ENCODE results near the gene CYSRT1.

The CYSRT1 gene

DNA sequence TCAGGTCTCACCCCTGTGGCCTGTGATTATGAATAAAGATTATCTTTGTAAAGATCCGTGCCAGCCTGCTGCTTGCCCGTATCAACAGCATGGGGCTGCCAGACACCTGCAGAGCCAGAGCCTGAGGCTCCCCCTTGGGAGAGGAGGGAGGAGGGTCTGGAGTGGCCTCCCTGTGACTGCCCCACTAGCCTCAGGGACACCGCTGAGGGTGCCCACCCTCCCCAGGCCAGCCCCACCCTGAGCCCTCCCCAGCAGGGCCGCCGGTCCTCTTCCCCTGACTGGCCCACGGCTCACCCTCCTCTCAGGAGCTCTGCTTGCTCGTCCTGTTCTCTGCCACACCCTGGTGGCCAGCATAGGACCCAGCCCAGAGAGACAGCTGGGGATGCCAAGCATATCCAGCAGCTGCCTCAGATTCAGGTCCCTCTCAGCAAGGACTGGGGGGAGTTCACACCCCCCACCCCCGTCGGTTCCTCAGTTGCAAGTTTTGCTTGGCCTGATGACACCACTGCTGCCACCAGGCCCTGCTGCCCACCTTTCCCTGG lies 34.6 kb upstream of the CYSRT1 start:
- DNase-seq (no peak), ATAC-seq (no peak)

DNA sequence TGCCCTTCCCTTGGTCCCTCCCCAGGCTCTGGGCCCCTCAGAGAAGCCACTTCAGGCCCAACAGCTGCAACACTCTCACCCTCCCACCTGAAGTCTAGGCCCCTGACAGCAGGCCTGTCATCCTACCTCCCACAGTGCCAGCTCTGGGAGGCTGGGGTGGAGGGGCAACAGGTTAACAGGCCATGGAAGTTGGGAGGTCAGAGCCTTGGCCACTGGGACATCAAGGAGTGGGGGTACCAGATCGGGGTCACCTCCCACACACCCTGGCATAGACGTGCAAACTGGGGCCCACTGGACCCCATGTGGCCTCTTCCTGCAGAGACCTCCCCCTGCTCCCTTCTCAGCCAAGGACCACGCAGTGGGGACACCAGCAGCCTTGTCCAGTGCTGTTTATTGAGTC lies 33.7 kb upstream of the CYSRT1 start:
- no peak for DNase-seq

DNA sequence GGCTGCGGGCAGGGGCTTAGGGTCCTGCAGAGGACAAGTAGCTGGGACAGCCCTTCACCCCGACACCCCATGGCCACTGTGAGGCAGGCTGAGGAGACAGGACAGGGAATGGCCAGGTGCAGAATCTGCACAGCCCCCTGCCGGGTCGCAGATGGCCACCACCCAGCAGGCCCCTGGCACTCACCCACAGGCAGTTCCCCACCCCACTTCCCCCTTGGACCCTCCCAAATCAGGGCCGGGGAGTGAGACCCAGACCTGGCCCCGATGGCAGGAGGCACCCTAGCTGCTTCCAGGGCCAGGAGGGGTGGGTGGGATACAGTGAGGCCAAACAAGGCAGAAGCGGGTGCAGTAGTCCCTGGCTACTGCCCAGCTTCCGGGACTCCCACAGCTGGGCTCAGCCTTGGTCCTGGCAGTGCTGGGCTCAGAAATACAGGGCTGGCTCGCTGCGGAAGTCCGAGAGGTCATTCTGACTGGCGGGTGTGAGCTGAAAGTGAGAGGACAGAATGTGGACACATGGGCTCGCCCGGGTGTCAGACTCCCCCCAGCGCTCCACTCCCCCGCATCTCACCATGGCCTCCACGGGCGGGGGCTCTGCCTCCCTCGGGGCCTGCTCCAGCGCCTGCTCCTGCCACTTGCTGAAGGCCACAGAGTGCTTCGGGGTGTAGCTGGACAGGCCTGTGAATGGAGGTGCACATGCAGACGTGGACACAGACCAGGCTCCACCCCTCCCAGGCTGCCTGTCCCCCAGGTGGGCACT lies 33.1 kb upstream of the CYSRT1 start:
- ATAC-seq (no peak), DNase-seq (no peak)

More for the DNA sequence above, 33.7 kb upstream of the CYSRT1 start:
- no peak for ATAC-seq

DNA sequence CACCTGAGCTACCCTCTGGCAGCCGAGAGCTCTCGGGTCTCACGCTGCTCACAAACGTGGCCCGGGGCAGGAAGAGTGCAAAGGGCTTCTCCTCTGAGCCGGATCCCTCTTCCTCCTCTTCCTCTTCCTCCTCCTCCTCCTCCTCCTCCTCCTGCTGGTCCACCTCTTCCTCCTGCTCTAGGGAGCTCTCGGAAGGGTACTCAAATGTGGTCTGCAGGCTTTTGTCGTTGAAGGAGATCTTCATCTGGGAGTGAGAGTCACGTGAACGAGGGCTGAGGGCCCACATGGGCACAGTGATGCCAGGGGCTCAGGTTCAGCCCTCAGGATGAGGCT lies 32.6 kb upstream of the CYSRT1 start:
- DNase-seq (no peak), ATAC-seq (no peak)

DNA sequence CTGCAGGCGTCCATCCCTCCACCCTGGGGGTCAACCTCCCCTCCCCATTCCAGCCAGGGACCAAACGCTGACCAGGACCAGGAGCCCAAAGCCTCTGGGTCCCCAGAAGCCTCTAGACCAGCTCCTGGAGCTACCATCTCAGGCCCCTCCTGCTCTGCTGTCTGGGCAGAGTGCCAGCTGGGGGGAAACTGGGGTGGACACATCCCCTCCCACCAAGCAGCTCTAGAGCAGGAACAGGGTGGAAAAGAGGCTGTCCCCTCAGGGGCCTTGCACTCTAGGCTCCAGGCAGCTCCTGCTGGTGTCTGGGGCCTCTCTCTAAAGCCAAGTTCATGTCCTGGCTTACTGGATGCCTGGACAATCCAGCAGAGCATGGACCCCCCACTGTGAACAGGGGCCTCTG lies 32.1 kb upstream of the CYSRT1 start:
- no peak for ATAC-seq
- no peak for DNase-seq

DNA sequence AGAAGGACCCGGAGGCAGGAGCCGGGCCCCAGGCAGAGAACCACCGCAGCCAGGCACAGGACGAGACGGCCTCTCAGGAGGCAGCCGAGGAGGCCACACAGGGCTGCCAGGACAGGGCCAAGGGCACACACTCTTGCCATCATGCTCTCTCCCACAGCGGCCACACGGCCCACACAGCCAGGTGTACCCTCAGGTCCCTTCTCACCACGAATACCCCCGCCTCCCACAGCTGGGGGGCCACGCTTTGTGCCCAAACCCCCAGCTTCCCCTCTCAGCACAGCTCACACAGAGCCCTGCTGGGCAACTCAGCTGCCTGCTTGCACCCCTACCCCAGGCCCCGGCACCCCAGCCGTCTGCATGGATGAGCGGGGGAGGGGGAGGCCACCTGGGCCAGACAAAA lies 31.2 kb upstream of the CYSRT1 start:
- no peak for ATAC-seq
- no peak for DNase-seq

DNA sequence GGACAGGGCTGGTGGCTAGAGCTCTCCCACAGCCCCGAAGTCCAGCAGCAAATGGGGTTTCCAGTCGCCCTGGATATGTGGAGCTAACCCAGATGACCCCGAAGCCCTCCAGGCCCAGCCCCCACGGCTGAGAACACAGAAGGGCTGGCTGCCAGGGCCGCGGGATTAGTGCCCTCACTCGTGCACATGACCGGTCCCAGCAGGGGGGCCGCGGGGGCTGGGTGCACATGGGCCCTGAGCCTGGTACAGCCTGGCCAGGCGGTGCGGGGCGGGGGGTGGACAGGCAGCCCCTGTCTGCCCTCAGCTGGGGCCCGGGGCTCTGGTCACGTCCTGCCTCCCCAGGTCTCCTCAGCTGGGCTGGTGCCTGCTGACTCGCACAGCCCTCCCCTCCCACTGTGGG lies 30.6 kb upstream of the CYSRT1 start:
- no peak for DNase-seq

DNA sequence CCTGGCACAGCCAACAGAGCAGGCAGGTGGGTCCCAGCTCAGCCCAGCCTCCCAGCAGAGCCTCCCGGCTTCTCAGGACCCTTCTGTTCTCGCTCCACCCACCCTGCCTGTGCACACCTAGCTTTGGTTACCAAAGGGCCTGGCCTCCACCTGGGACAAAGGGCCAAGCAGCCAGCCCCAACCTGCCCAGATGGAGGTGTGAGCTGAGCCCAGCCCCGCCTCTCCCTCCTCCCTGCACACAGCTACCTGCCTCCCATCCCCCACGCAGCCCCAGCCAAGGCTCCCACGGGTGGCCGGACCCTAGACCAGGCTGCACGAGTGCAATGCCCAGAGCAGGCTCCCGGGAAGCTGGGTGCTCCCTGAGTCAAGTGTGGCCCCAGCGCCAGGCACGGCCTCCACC lies 30.1 kb upstream of the CYSRT1 start:
- no peak for ATAC-seq
- no peak for DNase-seq

More for the DNA sequence above, 30.6 kb upstream of the CYSRT1 start:
- ATAC-seq: no peak

DNA sequence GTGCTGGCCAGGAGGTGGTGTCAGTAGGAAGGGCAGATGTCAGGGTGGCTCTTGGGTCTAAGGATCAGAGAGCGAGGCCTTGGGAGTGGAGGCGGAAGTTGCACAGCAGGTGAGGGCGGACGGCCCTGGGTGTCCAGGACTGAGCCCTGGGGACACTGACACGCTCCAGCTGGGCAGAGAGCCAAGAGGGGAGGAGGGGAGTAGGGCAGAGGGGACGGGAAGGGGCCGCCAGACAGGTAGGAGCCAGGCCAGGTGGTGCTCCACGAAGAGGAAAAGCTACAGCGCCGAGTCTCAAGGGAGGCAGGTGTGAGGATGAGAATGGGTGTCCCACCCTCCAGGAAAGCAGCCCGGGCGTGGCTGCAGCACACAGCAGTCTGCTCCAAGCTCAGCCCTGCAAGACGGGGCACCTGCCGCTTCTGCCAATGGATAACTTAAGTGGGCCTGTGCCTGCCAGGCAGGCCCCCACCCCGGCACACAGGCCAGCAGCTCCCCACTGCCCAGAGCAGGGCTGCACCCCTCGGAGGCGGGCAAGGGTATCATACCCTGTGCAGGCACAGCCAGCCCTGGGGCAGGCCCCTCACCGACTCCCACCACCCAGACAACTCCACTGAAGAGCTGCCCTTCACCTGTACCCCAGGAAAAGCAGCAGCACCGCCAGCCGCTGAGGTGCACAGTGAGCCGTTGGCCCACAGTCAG lies 29.3 kb upstream of the CYSRT1 start:
- ATAC-seq: no peak
- no peak for DNase-seq

DNA sequence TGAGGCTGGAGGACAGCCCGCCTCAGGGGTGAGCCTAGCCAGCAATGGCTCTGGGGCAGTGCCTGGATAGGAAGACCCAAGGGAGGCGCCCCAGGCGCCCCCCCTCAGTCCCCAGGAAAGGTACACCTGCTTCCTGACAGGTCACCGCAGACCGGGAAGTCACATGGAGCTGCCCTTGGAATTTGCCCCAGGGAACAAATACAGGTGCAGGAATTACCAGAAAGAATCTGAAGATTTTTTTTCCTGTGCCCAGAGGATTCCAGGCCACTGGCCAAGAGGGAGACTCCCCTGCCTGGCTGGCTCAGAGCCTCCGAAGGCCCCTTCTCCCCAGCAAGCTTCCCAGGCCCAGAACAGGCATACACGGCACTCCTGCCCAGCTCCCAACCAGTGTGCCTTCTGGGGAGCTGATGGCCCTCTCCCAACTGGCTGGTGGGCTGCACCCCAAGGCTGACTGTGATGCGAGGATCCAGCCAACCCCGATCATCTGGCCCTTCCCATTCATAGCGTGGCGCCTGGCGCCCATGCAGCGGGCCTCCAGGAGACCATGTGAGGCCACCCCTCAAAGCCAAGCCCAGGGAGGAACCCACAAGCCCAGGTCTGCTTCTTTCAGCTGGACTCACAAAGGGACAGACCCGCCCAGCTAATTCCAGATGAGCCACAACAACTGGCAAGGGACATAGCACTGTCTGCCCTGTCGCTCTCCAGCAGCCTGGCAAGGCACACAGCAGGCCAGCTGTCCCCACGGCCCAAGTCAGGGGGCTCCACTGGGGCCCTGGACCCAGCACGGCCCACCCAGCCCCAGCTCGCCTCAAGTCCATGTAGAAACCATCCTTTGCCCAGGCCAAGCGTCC lies 26.7 kb upstream of the CYSRT1 start:
- no peak for DNase-seq
- no peak for ATAC-seq

DNA sequence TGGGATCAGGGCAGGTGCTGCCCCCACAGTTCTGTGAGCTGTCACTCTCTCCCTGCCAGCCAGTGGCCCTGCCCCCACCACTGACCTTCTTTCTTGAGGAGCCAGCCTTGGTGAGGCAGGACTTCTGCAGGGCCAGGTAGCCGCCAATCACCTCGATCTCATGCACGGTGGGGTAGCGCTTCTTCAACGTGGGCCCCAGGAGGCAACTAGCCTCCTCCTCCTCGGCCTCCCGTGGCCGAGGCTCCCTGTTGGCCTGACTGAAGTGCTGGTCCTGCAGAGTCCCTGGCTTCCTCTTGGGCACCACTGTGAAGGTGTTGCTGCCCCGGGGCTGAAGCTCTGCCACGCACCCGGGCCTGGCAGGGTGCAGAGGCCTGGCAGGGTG lies 26.1 kb upstream of the CYSRT1 start:
- ATAC-seq: no peak
- no peak for DNase-seq

DNA sequence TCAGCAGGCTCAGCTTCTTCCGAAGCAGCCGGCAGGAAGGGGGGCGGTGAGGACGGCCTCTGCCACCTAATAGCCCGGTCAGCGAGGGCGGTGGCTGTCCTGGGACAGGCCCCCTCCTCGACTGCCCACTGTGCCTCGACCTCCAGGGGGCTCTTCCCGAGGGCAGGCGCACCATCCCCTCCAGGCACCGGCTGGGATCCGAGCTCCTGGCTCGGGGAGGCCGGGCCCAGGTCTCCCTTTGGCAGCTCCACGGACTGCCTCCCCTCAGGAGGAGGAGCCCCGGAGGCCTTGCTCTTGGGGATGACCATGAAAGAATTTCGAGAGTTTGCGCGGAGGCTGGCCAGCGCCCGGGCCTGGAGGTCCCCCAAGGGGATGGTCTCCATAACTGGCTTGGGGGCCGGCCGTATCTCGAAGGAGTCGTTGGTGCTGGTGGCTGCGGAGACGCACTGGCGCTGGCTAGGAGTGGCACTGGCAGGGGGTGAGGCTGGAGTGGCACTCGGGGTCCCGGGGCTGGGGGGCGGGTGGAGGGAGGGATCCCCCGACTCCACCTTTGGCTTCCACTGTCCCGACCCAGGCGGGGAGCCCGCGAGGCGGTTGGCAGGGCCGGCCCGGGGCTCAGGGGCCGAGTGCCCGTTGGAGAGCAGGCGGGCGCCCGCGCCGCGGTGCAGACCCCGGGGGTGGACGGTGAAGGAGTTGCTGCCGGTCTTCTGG lies 25.4 kb upstream of the CYSRT1 start:
- DNase-seq: no peak
- no peak for ATAC-seq

DNA sequence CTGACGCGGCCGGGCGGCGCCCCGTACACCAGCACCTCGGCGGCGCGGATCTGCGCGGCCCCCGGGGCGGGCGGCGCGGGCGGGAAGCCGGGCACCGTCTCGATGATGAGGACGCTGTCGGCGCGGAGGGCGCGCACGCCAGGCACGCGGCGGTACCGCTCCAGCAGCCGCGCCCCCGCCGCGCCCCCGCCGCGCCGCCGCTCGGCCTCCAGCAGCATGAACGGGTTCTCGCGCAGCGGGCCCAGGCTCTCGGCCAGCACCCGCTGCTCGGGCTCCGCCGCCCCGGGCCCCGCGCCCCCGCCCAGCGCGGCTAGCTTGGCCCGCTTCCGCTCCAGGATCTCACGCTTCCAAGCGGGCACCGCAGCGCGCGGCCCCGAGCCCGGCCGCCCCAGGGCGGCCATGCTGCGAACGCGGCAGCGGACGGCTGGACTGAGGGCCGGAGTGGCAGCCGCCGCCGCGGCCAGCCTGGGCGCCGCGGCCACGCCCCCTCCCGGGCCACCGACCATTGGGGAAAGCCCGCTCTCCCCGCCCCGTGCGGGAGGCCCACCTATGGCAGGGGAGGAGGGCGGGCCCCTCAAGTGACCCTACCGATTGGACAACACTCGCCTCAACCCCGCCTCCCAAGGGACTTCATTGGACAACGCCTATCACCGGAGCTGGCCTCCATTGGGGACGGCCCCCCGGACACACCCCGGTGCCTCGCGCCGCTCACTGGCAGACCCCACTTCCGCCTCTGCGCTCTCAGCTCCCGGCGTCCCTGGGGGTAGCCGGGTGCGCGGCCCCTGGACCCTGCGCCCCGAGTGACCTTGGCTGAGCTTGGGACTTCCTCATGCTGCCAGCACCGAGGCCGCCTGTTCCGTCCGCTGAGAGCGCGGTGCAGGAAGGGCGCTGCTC lies 24.4 kb upstream of the CYSRT1 start, which contains the start of gene TPRN:
TSS of gene TPRN (minus strand) at position 431 of the 894 bp plus-strand sequence. CDS start at position 401, 30 bp downstream.
- peak; percentile 95 for ATAC-seq

DNA sequence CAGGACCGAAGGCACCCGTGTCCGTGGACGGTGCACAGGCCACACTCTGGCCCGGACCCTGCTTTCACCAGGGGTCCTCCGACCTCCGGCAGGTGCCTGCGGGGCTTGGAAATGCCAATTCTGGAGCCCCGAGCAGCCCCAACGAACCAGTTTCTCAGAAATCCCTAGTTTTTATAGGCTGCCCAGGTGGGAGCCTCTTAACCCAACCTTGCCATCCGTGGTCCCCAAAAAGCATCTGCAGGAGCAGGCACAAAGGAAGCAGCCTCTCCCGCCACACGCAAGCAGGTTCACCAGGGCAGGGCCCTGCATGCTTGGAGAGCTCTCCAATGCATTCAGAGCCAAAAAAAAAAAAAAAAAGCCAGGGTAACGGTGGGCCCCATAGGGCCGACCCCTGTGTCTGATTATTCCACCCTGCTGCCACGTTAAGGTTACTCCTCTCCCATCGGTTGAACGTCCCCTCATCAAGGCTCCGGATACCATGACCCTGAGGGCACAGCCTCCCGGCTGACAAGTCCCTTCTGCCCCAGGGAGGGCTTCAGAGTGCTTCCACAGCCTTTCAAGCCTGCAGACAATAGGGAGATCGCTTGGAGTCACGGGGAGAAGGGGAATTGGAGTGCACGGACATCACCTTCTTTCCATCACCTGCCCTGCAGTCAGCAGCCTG lies 23.6 kb upstream of the CYSRT1 start:
- no peak for DNase-seq
- ATAC-seq: no peak

More for the DNA sequence above, 24.4 kb upstream of the CYSRT1 start, which contains the start of gene TPRN:
- peak; percentile 99 for DNase-seq

DNA sequence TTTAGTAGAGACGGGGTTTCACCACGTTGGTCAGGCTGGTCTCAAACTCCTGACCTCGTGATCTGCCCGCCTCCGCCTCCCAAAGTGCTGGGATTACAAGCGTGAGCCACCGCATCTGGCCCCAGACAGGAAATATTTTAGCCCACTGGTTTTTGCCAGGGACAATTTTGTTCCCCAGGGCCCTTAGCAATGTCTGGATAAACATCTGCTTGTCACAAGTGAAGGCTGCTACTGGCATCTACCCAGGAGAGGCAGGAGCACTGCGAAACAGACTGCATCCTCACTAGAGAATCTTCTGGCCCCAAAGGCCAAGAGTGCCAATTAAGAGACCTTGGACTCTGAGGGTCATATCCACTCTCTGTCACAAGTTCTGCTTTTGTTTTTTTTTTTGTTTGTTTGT lies 22.0 kb upstream of the CYSRT1 start:
- DNase-seq: no peak
- no peak for ATAC-seq

DNA sequence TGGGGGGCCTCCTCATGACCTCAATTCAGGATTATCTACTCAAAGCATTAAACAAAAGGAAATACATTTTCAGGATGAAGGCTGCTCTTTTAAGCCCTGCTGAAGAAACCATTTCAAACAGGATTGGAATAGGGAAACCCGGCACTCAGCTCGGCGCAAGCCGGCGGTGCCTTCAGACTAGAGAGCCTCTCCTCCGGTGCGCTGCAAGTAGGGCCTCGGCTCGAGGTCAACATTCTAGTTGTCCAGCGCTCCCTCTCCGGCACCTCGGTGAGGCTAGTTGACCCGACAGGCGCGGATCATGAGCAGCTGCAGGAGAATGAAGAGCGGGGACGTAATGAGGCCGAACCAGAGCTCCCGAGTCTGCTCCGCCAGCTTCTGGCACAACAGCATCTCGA lies 20.2 kb upstream of the CYSRT1 start:
- DNase-seq: no peak

DNA sequence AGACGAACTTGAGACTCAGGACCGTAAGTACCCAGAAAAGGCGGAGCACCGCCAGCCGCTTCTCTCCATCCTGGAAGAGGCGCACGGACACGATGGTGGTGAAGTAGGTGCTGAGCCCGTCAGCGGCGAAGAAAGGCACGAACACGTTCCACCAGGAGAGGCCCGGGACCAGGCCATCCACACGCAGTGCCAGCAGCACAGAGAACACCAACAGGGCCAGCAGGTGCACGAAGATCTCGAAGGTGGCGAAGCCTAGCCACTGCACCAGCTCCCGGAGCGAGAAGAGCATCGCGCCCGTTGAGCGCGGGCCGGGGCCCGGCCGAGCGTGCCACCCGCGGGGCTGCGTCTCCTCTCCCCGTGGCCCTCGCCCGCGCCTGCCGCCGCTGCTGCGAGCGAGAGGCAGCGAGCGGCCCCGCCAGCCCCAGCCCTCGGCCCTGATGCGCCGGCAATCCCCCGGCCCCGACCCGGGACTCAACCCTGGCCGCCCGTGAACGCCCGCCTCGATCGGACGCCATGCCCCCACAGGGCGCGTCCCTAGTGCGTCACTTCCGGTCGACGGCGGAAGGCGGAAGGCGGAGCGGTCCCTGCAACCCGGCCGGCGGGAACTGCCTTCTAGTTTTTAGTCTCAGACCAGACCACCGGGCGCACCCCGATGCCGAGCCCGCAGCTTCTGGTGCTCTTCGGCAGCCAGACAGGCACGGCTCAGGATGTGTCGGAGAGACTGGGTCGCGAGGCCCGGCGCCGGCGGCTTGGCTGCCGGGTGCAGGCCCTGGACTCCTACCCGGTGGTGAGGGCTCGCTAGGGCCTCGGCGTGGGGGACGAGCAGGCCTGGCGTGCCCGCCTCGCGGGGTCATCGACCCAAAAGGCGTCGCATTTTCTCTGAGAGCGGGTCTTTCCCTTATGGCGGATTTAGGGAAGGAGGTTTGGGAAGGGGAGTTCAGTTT lies 19.6 kb upstream of the CYSRT1 start, which contains the start of the genes NDOR1 and TMEM203:
TSS of gene NDOR1 (plus strand) at position 575 of the 944 bp plus-strand sequence. CDS start at position 653, 78 bp downstream.
TSS of gene TMEM203 (minus strand) at position 523 of the 944 bp plus-strand sequence. CDS start at position 289, 234 bp downstream.
- peak; percentile 99 for DNase-seq
- ATAC-seq: peak; percentile 65

More for the DNA sequence above, 20.2 kb upstream of the CYSRT1 start:
- ATAC-seq: no peak

DNA sequence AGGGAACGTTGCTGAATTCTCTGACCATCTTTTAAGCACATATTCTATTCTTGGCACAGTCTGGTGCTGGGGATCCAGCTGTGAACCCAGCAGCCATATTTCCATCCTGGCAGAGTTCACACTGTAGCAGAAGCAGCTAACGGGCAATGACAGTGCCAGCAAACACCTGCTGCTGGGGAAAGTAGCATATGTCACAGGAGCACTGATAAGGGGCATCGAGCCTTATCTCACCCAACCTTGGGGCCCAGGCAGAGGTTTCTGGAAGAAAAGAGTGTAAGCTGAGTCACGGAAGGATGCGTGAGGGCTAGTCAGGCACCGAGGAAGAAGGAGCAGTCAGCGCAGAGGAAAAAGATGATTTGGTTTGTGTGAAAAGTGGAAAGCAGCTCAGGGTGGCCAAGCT lies 18.4 kb upstream of the CYSRT1 start:
- ATAC-seq (no peak), DNase-seq (no peak)

DNA sequence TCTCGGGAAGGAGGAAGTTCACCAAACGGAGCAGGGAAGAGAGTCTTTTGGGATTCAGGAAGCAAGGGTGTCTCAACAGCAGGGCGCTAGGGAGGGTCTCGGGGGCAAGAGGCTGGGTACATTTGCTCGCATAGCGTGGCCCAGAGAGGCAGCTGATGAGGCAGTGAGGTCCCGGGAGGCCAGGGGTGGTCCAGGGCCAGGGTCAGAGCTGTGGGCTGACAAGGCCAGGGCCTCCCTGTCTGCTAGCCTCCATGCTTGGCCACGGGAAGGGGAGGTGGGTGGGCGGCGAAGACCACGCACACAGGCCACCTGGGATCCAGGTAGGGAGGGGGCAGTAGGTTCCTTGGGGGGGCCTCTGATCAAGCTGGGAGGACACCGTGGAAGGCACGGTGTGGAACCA lies 13.4 kb upstream of the CYSRT1 start:
- ATAC-seq (no peak), DNase-seq (no peak)
